Stimulated activated CD8-positive, alpha-beta memory T cell treated with anti-CD3 and anti-CD28 coated beads, Interleukin-7, amount 100 ng/mL, for 48 hours (primary cell): Measurements from ENCODE around the gene EEF2.

Experiments
- DNase-seq, 2 donors: peaks; one replicate each; pipeline ENCODE4 v3.0.0-alpha.2; 2020; ENCODE audit warnings: low read depth in 1 of 2; ENCODE audit errors: extremely low read depth in 1 of 2

Gene EEF2

DNA sequence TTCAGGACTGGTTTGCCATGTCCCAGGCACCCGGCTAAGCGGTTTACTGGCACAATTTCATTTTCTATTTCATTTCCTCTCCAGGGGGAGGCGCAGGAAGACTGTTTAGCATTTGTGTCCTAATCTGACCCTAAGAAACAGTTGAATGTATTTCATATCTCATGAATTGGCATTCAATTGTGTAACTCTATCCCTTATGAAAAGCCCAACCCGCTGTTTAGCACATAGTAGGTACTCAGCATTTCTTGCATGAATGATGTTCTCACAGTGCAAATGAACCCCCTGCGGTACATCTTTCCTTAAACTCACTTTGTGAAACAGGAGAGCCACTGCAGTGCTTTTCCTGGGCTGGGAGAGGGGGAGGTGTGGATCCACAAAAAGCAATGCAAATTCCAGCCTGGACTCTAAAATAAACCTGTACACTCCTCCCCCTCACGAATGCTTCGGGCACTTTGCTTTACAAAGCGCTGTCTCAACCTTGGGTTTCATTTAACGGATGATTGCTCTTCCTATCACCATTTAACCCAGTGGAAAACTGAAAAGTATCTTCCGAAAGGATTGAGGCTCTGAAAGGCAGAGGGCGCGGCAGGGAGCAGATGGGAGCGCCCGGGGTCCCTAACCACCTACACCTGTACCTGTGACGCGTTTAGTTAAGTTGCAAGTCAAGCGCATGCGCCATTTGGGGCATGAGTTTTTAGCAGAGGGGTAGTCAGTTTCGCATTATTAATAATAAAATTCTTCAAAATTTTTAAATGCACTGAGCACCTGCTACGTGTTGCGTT, 1.2 kb upstream of the EEF2 start:
- DNase-seq: no peak

DNA sequence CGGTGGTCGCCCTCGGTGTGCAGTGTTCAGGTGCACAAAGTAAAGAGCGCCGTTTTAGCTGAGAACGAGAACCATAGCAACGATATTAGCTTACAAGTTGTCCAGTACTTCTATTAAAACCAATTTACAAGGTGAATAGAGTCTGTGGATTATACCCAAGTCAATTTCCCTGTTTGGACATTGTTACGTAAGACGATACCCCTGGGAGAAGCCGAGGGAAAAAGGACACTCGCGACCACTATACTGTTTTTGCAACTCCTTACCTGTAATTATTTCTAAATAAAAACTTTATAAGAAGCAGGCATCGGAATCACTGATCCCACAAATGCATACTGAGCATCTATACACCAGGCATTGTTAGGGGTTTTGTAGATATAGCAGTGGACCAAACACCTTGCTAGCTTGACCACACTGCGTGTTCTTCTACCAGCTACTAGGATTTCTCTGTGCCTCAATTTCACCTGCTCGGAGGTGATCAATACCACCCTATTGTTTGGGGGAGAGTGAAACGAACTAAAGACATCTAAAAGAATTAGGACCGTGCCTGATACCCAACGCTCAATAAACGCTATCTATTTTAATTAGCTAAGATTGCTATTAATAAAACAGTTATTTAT, 488 bp upstream of the EEF2 start:
- DNase-seq: no peak

DNA sequence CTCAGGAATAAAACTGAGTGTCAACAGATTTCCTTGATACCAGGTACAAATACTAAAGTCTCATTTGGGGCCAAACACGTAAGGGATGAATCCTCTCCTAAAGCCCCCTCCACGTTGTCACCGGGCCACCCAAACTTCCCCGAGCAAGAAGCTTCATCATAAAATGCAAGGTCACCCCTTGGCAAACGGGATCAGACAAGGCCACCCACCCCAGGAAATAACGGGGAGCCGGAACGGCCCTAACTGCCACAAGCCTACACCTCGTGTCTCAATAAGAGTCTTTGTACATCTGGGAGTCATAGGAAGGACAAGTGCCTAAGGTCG, 717 bp downstream of the EEF2 start:
- DNase-seq: no peak

- DNase-seq: no peak
Observed at GRCh38 chr19:3983936-3984583, 1.2 kb downstream of the EEF2 start.

DNA sequence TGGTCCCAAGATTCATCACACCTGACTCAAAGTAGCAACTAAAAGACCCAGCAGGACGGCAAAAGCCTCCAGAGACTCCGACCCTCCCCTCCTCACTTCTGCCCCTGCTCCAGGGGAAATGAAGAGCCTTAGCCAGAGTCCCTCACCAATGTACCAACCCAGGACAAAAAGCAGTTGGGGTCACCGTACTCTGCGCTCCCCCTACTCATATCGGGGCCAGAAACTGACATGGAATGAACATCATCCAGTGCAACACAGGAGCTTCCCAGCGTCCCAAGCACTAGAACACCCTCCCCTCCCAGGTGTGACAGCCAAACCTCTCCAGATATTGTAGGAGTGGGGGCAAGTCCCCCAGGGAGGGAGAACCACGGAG, 1.7 kb downstream of the EEF2 start:
- no peak for DNase-seq

GRCh38 chr19:3982701-3983541, 2.3 kb downstream of the EEF2 start:
- no peak for DNase-seq

- no peak for DNase-seq
Observed at GRCh38 chr19:3981736-3982681, 3.3 kb downstream of the EEF2 start.

GRCh38 chr19:3981373-3981735, 3.9 kb downstream of the EEF2 start:
- no peak for DNase-seq

- no peak for DNase-seq
Observed at GRCh38 chr19:3980353-3981251, 4.7 kb downstream of the EEF2 start.

- DNase-seq: no peak
Observed at GRCh38 chr19:3979674-3980352, 5.5 kb downstream of the EEF2 start.

DNA sequence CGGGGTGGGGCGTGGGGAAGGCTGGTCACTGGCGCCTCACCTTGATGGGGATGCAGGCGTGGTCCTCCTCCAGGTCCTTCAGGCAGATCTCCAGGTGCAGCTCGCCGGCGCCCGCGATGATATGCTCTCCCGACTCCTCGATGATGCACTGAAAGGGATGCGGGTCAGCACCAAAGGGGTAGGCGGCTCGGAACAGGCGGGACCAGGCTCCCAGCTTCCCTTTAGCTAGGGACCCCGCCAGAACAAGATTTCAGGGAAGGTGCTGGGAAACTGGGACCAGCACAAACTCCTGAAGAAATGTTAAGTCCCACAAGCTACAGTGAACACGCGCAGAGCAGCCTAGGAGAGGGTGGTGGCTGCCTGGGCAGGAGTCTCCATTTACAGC, 6.0 kb downstream of the EEF2 start:
- DNase-seq: no peak

- no peak for DNase-seq
Observed at GRCh38 chr19:3978145-3978544, 7.1 kb downstream of the EEF2 start.

DNA sequence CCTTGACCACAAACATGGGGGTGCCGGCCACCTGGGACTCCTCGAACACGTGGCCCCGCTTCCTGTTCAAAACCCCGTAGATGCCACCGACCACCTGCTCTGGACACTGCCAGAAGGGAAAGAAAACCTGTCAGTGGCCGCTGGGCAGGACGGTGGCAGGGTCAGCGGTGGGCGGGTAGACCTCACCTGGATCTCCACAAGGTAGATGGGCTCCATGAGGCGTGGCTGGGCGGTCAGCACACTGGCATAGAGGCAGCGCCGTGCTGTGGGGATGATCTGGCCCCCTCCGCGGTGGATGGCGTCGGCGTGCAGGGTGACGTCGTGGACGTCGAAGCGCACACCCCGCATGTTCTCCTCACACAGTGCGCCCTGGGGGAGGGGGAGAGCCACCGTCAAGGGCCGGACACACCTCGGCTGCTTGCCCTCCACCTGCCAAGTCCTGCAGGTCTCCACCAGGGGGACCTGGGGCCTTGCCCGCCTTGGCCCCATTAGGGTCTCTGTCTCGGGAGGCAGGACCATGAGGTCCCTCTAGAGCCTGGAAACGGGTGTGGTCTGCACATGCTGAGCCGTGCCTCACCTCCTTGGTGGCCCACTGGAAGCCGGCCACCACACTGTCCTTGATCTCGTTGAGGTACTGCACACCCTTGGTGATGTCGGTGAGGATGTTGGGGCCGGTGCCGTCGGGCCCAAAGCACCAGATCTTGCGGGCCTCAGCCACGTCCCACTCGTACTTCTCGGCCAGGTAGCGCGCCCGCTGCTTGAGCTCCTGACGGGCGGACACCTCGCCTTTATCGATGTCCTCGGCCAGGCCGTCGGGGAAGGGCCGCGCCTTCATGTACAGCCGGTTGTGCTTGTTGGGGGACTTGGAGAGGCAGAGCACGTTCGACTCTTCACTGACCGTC, 7.8 kb downstream of the EEF2 start:
- no peak for DNase-seq

DNA sequence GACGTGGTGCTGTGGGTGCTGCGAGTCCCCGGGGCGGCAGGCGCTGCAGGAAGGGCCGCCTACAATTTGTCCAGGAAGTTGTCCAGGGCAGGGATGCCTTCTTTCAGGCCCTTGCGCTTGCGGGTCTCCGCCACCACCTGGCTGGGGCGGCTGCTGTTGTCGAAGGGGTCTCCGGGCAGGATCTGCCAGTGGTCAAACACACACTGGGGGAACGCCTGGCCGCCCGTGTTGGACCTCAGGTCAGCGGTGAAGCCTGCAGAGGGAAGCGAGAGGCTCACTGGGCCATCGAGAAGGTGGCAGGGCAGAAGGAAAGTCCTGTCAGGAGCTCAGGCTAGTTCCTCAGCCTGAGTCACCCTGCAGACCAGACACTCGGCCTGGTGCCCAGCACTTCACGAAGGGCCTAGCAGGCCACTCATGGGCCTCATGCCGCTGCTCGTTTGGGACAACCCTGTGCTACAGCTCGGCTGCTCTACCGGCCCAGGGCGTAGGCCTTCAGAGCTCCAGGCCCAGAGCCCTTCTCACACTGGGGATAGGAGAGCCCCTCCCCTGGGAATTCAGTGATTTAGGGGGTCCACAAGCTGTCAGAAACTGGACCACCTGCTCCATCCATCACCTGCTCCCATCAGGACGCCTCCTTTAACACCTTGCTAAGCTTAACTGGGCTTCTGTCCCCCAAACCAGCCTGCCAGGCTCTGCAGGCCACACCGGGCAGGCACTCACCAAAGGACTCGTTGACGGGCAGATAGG, 8.6 kb downstream of the EEF2 start:
- DNase-seq: no peak

DNA sequence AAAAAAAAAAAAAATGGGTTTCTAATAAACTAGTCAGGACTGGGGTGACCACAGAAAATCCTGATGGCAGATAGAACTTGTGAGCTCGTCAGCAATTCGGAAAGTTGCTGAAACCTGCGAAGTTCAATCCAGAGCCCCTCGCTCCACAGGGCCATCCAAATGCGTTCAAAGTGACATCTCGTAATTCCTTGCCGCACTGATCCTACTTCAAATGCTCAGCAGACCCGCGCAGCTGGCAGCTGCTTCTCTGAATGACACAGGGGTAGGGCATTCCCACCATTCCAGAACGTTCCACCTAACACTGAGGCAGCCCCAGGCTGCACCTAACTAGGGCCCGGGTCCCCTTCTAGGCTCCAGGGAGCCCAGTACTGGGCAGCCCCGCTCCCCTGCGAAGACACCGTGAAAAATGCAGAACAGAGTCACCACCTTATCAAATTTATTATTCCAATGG, 9.6 kb downstream of the EEF2 start:
- no peak for DNase-seq

DNA sequence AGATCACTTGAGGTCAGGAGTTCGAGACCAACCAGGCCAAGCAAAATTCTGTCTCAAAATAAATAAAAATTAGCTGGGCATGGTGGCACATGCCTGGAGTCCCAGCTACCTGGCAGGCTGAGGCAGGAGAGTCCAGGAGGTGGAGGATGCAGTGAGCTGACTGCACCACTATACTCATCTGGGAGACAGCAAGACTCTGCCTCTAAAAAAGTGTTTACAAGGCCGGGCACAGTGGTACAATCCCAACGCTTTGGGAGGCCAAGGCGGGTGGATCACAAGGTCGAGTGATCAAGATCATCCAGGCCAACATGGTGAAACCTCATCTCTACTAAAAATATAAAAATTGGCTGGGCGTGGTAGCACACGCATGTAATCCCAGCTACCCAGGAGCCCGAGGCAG, 10.1 kb downstream of the EEF2 start:
- DNase-seq: no peak
